C1 segment of cervical spinal cord (tissue), 14 donors: ENCODE results near the gene RHAG.

Source experiments
- DNase-seq, 14 donors: peaks; one replicate each; lab custom pipeline; 2025; lab: John Stamatoyannopoulos, UW

RHAG gene

GRCh38 chr6:49565261-49565660, 71.4 kb downstream of the RHAG start:
- DNase-seq: no peak

- DNase-seq: no peak
Measured at GRCh38 chr6:49564552-49564951, 72.1 kb downstream of the RHAG start.

- DNase-seq: peak in 1 of 14 donors; percentile 25
Measured at GRCh38 chr6:49563006-49563886, 73.4 kb downstream of the RHAG start.

- DNase-seq: no peak
Measured at GRCh38 chr6:49558238-49558637, 78.4 kb downstream of the RHAG start.

- no peak for DNase-seq
Measured at GRCh38 chr6:49557177-49557576, 79.5 kb downstream of the RHAG start.

- no peak for DNase-seq
Measured at GRCh38 chr6:49556429-49556837, 80.2 kb downstream of the RHAG start.

GRCh38 chr6:49555951-49556350, 80.7 kb downstream of the RHAG start:
- DNase-seq: no peak
